Skin of body (tissue), 2 donors: ENCODE measurements around the gene PSMG1. TPM values are rescaled to one million over a fixed set of nuclear protein-coding genes. Genes with fewer than 3 reads are reported as not detected.
A peak's percentile ranks its signal among the peaks of the same experiment; 100 is the strongest.

Source experiments
- DNase-seq: peaks from one replicate; lab custom pipeline; 2025; lab: John Stamatoyannopoulos, UW
- total RNA-seq: library from RNA; depleted of rRNA; stranded (reverse); fragments of >200 nt; gene quantifications from one replicate; pipeline ENCODE4 v1.2.3, GENCODE V29; 2014

Gene PSMG1
- total RNA-seq, 1 donor from 2014 or later = 25.6 TPM

GRCh38 chr21:39188521-39189139, 5.4 kb upstream of the PSMG1 start:
- DNase-seq = no peak

- DNase-seq = no peak
These were observed 3.9 kb upstream of the PSMG1 start for GRCh38 chr21:39187141-39187540.

- no peak for DNase-seq
These were observed 3.4 kb upstream of the PSMG1 start for GRCh38 chr21:39186676-39187075.

- no peak for DNase-seq
These were observed 1.9 kb upstream of the PSMG1 start for GRCh38 chr21:39185157-39185556.

GRCh38 chr21:39184050-39184980, 1.1 kb upstream of the PSMG1 start:
- no peak for DNase-seq

- no peak for DNase-seq
These were observed 573 bp downstream of the PSMG1 start for GRCh38 chr21:39182484-39183271.

GRCh38 chr21:39182016-39182415, 1.2 kb downstream of the PSMG1 start:
- no peak for DNase-seq

- no peak for DNase-seq
These were observed 1.9 kb downstream of the PSMG1 start for GRCh38 chr21:39181205-39181818.

- no peak for DNase-seq
These were observed 2.7 kb downstream of the PSMG1 start for GRCh38 chr21:39180429-39181019.

- DNase-seq = no peak
These were observed 4.8 kb downstream of the PSMG1 start for GRCh38 chr21:39178421-39178820.

GRCh38 chr21:39176271-39176709, 7.0 kb downstream of the PSMG1 start:
- DNase-seq = no peak

GRCh38 chr21:39175665-39176064, 7.6 kb downstream of the PSMG1 start:
- no peak for DNase-seq

- DNase-seq = no peak
These were observed 8.1 kb downstream of the PSMG1 start for GRCh38 chr21:39175154-39175553.

GRCh38 chr21:39173716-39174680, 9.3 kb downstream of the PSMG1 start:
- DNase-seq = no peak

- DNase-seq = no peak
These were observed 13.3 kb downstream of the PSMG1 start for GRCh38 chr21:39169906-39170305.

GRCh38 chr21:39168800-39169199, 14.5 kb downstream of the PSMG1 start:
- DNase-seq = peak; percentile 61

GRCh38 chr21:39164523-39164922, 18.7 kb downstream of the PSMG1 start:
- DNase-seq = no peak

- DNase-seq = no peak
These were observed 22.2 kb downstream of the PSMG1 start for GRCh38 chr21:39161064-39161463.

GRCh38 chr21:39159342-39160063, 23.7 kb downstream of the PSMG1 start:
- peak; percentile 77 for DNase-seq
